Lower leg skin (tissue), 4 donors: ENCODE results near the gene ULK1. TPM values are rescaled to one million over a fixed set of nuclear protein-coding genes. Genes with fewer than 3 reads are reported as not detected.

Source experiments
- DNase-seq, 2 donors: peaks; one replicate each; pipeline ENCODE4 v3.0.0-alpha.2; 2019; ENCODE audit warnings: low spot score in 2 of 2
- H3K4me3 ChIP-seq: fragments of 200-600 bp; sonication (generic); 2 replicates; pipeline ENCODE4 v1.5.1; 2017; ENCODE audit warnings: mild to moderate bottlenecking, low read depth; ENCODE audit not compliant: poor library complexity, severe bottlenecking
- POLR2A ChIP-seq, 2 donors: fragments of 450-650 bp; IDR thresholded peaks; one replicate each; pipeline ENCODE4 v1.6.1; 2016 to 2017; ENCODE audit warnings: antibody characterized with exemption in 2 of 2, mild to moderate bottlenecking in 1 of 2, moderate library complexity in 1 of 2
- WGBS, 2 donors: methylation state at CpG; one replicate each; pipeline ENCODE4 v1.1.5; 2018; 5-methylcytosine and 5-hydroxymethylcytosine counted together
- intact Hi-C: fragments of 100-400 bp; cut with DNase I; formaldehyde crosslinking; loops from one replicate; pipeline ENCODE4 v1.15.0; 2023; ENCODE audit warnings: low total_unique reads
- total RNA-seq, 4 donors: library from RNA; depleted of rRNA; stranded (reverse); fragments of >200 nt; gene quantifications; one replicate each; pipeline ENCODE4 v1.1.0, GENCODE V29; 2016
- TF ChIP-seq, protein P1 (sequence below), 3 donors: fragments of 450-650 bp; IDR thresholded peaks; one replicate each; pipeline ENCODE4 v1.5.1; 2016; ENCODE audit warnings: antibody characterized with exemption in 3 of 3, mild to moderate bottlenecking in 3 of 3, moderate library complexity in 2 of 3

Gene ULK1
- total RNA-seq, 4 donors from 2014 or later, result 42.8 to 117 (median 46.1) TPM

DNA sequence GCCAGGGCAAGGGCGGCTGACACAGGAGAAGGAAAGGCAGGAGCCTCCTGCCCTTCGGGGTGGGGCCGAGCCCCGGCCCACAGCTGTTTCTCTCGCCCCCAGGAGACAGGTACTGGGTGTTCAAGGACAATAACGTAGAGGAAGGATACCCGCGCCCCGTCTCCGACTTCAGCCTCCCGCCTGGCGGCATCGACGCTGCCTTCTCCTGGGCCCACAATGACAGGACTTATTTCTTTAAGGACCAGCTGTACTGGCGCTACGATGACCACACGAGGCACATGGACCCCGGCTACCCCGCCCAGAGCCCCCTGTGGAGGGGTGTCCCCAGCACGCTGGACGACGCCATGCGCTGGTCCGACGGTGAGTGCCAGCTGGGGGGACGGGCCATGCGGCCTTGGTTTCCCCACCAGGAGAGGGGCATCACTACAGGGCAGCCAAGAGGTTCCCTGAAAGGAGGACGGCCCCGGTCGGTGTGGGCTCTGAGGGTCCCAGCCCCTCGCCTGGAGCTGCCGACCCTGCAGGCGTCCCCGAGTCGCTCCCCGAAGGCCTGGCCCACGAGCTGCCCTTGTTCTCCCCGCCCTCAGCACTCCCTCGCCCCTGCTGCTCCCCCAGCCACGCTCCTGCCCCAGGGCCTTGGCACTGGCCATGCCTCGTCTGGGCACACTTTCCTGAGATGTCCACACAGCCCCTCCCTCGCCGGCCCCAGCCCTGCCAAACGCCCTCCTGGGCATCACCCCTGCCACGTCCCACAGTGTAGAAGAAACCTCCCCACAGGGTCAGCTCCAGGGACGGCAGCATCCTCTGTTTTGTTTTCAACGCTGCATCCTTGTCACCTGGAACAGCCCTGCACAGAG lies 44.5 kb upstream of the ULK1 start:
- intact Hi-C loops, result no loop called here
- no peak for DNase-seq
- 80 to 89% methylated on average over 47 of the region's 47 CpGs for WGBS, 2 donors
- no peak overlapping the region for H3K4me3 ChIP-seq
- no peak for TF ChIP-seq POLR2A (IDR thresholded peaks at IDR 0.05)
- TF ChIP-seq, protein P1, sequence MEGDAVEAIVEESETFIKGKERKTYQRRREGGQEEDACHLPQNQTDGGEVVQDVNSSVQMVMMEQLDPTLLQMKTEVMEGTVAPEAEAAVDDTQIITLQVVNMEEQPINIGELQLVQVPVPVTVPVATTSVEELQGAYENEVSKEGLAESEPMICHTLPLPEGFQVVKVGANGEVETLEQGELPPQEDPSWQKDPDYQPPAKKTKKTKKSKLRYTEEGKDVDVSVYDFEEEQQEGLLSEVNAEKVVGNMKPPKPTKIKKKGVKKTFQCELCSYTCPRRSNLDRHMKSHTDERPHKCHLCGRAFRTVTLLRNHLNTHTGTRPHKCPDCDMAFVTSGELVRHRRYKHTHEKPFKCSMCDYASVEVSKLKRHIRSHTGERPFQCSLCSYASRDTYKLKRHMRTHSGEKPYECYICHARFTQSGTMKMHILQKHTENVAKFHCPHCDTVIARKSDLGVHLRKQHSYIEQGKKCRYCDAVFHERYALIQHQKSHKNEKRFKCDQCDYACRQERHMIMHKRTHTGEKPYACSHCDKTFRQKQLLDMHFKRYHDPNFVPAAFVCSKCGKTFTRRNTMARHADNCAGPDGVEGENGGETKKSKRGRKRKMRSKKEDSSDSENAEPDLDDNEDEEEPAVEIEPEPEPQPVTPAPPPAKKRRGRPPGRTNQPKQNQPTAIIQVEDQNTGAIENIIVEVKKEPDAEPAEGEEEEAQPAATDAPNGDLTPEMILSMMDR (IDR thresholded peaks at IDR 0.05), result no peak

DNA sequence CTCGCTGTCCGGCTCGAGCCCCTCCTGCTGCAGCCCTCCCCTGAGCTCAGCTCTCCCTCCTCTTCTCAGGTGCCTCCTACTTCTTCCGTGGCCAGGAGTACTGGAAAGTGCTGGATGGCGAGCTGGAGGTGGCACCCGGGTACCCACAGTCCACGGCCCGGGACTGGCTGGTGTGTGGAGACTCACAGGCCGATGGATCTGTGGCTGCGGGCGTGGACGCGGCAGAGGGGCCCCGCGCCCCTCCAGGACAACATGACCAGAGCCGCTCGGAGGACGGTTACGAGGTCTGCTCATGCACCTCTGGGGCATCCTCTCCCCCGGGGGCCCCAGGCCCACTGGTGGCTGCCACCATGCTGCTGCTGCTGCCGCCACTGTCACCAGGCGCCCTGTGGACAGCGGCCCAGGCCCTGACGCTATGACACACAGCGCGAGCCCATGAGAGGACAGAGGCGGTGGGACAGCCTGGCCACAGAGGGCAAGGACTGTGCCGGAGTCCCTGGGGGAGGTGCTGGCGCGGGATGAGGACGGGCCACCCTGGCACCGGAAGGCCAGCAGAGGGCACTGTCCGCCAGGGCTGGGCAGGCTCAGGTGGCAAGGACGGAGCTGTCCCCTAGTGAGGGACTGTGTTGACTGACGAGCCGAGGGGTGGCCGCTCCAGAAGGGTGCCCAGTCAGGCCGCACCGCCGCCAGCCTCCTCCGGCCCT lies 43.4 kb upstream of the ULK1 start:
- intact Hi-C loops, result no loop called here
- H3K4me3 ChIP-seq, result no peak overlapping the region
- no peak for TF ChIP-seq POLR2A (IDR thresholded peaks at IDR 0.05)
- TF ChIP-seq, protein P1 (IDR thresholded peaks at IDR 0.05), result no peak
- no peak for DNase-seq
- WGBS, 2 donors, result 74 to 77% methylated on average over 11 to 23 of the region's 41 CpGs

DNA sequence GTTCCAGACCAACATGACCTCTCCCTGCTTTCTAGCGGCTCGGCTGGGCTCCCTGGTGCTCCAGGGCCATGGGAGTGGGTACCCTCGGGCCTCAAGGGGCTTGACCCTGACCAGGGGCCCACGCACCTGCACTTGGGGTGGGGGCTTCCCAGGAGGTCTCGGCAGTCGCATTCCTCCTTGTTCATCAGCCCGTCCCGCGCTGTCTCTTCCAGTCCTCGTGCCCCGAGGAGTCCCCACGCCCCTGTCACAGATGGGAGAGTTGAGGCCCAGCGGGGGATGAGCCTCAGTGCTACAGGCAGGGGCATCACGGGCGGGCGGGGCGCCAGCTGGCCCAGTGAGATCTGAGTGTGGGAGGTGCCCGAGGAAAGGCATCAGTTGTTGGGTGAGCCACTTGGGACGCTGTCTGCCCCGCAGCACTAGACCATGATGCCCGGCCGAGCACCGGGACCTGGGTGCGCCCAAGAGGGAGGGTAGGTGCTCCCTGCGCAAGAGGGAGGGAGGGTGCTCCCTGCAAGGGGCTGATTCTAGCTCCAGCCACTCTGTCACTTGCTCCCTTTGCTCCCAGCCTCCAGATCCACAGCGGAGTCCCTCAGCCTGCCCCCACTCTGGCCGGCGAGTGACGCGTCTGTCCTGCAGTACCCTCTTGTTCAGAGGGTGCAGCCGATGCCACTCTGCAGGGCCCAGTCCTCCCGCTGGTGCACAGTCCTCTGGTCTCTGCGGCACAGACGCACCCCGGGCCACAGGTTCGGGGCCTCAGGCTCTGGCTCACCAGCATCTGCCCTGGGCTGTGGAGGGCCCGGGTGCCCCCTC lies 42.5 kb upstream of the ULK1 start:
- WGBS, 2 donors, result 74 to 83% methylated on average over 29 to 30 of the region's 37 CpGs
- DNase-seq, result no peak
- H3K4me3 ChIP-seq, result no peak overlapping the region
- TF ChIP-seq, protein P1 (IDR thresholded peaks at IDR 0.05), result no peak
- no peak for TF ChIP-seq POLR2A (IDR thresholded peaks at IDR 0.05)
- intact Hi-C loops, result no loop called here

DNA sequence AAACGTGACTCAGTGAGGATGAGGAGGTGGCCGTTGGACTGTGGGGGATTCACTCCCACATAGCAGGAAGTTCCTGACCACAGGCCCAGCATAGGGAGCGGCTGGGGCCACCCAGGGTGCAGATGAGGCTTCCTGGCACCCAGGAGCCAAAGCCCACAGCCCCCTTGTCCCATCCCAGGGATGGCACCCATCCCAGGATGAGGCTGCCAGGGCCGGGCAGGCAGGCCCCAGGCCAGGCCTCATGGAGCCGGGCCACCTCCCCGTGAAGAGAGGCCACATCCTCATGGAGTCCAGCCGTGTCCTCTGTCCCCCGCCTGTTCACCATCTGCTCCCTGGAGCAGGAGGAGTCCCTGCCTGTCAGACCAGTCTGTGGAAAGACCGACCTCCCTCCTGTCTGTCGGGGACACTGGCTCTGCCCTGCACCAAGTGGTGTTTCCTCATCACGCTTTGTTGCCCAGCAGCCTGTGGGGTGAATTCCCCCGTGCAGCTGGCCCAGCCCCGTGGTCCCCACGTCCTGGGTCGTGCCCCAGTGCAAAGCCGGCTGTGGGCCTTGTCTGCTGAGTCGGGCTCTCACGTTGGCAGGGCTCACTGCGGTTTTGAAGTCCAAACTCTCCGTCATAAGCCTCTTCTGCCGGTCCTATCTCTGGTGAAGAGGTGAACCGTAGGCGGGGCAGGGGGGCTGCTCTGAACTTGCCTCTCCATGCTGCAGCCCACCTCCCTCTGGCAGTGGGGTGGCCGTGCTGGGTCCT lies 41.7 kb upstream of the ULK1 start:
- WGBS, 2 donors, result 45 to 53% methylated on average over 21 to 22 of the region's 24 CpGs
- H3K4me3 ChIP-seq, result no peak overlapping the region
- no peak for DNase-seq
- TF ChIP-seq, protein P1 (IDR thresholded peaks at IDR 0.05), result no peak
- intact Hi-C loops, result no loop called here
